ENCODE measurements around the gene GTF3C2.
"Not testable (repeated sequence)": the region's sequence is repeated elsewhere in the genome, so short reads cannot be mapped to it uniquely, and the experiment has no call there.

The GTF3C2 gene

DNA sequence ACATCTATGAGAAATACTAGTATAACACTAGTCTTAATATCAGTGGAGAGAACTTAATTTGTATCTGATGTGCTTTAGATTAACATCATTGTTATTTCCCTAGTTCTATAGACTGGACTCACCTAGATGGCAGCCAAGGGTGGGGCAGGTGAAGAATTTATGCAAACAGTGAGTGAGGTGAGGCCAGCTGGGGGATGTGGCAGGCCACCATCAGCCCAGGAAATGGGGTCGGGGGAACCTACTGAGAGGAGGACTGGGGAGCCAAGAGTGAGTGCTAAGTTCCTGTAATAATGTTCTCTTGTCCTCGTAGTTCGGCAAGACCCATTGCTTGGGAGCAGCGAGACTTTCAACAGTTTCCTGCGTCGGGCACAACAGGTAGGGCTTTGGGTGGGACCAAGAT lies 16.4 kb upstream of the GTF3C2 start:
- DNase-seq, result no peak

DNA sequence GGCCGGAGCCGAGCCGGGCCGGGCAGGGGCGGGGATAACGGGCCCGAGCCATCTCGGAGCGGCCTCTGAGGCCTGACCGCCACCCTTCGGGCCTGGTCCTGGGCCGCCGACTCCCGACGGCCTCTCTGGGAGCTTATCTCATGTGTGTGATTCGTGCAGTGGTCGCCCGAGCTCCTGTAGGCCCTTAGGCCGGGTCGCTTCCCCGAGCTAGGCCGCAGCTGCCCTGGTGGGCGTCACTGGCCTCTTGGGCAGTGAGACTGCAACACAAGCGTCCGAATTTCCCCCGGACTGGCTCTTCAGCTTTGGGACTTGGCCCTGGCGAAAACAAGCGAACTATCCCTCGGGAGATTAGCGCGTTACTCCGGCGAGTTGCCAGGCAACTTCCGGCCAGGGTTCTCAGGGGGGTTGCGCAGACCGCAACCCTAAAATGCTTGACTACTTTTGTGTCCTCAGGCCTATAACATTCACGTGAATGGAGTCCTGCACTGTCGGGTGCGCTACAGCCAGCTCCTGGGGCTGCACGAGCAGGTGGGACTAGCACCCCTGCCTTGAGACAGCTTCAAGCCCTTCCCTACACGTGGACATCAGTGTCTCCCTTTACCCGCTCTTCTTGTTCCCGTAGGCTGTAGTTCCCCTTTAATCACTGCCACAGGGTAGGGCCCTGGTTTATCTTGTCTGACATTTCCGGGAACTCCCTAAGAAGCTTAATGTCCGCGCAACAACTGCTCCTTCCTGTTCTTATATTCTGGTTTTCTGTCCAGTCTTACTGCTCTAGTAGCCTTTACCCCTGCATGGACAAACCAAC lies 14.5 kb upstream of the GTF3C2 start:
- DNase-seq, result peak; percentile 51

DNA sequence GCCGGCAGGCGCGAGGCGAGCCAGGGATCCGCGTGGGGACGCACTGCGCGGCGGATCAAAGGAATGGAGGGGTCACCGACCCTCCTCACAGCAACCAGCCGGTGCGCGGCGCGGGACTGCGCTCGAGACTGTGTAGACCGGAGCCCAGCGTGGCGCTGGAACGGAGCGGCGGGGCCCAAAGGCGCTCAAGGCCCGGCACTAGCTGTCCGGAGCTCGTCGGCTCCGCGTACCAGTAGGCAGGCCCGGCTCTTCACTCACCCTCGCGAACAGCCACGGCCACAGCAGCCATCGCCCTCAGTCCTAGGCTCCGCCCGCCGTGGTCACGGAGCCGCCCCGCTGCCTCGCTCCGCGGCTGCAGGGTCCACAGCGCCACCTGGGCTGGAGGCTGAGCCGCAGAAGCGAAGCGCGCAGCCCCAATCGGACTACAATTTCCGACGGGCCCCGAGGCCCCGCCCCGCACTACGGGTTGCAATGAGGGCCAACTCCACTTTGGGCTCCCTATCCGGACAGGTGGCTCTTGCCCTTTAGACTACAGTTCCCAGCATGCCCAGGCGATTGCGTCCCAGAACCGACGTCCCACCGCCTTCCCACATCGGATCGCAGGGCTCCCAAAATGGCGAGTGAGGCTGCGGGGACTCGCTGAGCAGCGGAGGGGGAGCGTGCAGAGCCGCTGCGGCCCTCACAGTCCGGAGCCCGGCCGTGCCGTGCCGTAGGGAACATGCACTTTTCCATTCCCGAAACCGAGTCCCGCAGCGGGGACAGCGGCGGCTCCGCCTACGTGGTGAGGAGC lies 13.7 kb upstream of the GTF3C2 start, which contains the start of the genes EIF2B4 and SNX17:
EIF2B4 (minus strand) TSS at position 313 of the 790 bp plus-strand sequence; CDS start at position 289, 24 bp downstream.
SNX17 (plus strand) TSS at position 591 of the 790 bp plus-strand sequence; CDS start at position 719, 128 bp downstream.
- DNase-seq, result peak; percentile 100

DNA sequence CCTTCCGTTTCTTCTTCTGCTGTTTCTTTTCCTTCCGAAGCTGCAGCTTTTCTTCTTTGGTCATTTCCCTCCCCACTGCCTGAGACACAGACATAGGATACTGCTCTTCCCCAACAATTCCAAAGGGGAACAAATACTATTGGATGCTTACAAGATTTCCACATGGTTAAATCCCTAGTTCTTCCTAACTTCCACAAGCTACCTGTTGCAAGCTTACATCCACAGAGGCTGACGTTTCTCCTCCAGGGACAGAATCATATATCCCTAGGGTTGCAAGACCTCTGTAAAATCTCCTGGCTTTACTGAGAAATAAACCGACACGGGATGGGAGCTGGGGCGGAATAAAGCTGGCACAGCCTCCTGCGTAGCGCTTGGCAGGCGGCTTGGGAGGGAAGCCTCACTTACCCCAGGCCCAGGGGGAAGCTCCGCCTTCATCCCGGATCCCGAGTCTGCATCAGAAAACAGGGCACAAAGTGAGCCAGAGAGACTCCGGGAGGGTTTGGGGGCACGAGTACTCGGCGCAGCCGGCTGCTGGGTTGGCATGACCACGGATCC lies 13.0 kb upstream of the GTF3C2 start:
- DNase-seq, result no peak

DNA sequence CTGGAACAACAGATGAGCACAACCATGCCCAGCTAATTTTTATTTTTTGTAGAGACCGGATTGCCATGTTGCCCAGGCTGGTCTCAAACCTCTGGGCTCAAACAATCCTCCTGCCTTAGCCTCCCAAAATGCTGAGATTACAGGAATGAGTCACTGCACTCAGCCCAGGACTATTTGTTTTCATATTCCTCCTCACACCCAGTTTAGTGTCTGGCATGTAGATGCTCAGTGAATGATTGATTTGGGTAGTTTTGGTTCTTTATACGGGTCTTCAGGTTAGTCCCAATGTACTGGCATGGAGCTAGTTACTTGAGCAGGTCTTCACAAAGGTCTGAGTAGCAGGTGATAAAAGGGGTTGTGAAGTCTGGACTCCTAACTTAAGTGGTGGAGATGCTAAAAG lies 7.4 kb upstream of the GTF3C2 start:
- no peak for DNase-seq

DNA sequence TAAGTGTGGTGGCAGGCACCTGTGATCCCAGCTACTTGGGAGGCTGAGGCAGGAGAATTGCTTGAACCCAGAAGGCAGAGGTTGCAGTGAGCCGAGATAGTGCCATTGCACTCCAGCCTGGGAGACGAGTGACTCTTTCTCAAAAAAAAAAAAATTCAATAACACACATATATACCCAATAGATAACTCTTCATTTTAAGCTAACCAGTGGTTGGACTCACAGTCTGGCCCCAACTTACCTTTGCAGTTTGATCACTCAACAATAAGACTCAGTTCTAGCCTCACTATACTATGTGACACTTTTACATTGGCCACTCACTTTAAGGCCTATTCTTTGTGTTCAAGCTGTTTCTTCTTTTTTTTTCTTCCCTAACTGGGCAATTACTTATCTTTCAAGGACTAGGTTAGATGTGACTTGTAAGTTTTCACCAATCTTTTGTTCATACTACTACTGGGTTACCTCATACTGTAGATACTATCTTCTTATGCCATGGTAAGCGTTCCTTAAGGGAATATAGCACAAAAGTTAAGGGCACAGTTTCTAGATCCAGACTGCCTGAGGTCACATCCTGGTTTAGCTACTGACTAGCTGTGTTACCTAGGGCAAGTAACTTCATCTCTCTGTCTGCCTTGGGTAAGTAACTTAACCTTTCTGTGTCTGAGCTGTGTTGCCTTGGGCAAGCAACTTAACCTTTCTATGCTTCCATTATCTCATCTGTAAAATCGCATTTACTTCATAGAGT lies 6.3 kb upstream of the GTF3C2 start:
- DNase-seq, result no peak

DNA sequence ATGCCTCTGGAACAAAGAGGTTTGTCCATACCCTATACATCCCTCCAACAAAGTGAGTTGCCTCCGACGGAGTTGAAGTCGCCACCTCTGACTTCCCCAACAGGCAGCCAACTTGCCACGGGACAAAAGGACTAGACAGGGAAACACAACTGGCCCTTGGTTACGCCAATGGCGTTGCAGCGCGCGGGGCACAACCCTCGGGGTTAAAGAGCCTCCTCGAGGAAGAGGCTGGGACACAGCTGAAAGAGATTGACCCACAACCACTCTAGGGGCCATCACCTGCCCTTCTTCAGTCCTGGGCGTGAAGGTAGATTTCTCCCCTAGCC lies 545 bp downstream of the GTF3C2 start:
- DNase-seq, result no peak

DNA sequence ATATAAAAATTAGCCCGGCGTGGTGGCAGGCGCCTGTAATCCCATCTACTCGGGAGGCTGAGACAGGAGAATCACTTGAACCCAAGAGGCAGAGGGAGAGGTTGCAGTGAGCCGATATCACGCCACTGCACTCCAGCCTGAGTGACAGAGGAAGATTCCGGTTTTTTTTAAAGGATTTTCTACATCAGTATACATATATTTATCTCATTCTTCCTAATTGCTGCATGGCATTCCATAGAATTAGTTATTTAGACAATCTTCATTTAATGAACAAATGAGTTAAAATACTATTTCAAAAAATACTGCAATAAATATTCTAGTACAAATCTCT lies 2.0 kb downstream of the GTF3C2 start:
- no peak for DNase-seq

DNA sequence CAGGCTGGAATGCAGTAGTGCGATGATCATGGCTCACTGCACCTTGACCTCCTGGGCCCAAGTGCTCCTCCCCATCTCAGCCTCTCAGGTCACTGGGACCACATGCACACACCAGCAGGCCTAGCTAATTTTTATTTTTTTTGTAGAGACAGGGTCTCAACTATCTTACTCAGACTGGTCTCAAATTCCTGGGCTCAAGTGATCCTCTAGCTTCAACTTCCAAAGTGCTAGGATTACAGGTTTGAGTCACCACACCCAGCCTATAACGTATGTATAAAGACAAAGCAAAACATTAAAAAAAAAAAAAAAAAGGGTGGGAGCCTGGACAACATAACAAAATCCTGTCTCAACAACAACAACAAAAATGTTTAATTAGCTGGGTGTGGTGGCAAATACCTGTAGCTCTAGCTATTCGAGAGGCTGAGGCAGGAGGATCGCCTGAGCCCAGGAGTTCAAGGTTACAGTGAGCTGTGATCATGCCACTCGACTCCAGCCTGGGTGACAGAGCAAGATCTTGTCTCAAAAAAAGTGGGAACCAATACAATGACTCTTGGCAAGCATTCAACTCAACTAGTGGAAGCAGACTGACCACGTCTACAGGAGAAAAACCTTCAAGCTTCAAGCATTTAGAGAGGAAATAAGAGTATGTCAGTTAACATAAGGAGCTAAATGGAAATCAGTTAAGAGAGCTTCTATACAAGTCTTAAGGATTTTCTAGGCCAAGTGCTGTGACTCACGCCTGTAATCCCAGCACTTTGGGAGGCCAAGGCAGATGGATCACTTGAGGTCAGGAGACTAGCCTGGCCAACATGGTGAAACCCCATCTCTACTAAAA lies 2.6 kb downstream of the GTF3C2 start:
- DNase-seq, result no peak

DNA sequence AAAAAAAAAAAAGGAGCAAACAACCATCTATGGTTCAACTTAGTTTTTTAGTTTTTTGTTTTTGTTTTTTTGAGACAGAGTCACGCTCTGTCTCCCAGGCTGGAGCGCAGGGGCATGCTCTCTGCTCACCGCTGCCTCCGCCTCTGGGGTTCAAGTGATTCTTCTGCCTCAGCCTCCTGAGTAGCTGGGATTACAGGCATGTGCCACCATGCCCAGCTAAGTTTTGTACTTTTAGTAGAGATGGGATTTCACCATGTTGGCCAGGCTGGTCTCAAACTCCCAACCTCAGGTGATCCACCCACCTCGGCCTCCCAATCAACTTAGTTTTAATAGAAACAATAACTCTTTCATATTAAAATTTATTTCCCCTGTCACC lies 3.2 kb downstream of the GTF3C2 start:
- not testable (repeated sequence) for DNase-seq

DNA sequence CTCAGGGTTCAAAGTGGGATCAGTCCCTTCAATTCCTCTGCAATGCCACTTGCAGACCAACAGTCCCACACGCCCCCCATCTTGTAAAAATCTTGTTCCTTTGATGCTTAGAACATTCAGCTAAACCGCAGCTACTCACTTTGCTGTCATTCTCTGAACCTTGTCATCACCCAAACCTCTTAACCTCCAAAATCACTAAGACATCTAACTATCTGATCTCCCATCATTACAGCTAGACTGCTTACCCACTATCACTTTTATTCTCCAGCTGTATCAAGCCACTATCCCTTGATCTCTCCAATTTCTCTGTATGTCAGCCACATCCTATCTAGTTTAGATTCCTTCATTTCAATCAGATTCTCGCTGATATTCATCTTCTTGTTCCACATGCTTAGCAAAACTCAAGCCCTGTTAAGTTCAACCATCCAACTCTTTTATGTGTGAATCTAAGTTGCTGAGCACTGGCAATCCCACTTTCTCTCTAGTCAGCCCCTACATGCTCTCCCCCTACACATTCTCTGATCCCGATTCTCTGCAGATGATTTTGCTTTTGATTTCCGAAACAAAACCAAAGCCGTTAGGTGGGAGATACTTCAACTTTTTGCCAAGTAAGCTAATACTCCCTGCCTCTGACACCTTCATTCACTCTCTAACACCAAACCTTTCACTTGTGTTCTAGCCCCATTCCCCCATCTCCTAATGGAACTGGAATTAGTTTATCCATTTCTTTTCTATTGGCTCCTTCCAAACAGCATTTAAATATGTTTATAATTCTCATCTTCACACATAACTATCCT lies 4.6 kb downstream of the GTF3C2 start:
- peak; percentile 31 for DNase-seq

DNA sequence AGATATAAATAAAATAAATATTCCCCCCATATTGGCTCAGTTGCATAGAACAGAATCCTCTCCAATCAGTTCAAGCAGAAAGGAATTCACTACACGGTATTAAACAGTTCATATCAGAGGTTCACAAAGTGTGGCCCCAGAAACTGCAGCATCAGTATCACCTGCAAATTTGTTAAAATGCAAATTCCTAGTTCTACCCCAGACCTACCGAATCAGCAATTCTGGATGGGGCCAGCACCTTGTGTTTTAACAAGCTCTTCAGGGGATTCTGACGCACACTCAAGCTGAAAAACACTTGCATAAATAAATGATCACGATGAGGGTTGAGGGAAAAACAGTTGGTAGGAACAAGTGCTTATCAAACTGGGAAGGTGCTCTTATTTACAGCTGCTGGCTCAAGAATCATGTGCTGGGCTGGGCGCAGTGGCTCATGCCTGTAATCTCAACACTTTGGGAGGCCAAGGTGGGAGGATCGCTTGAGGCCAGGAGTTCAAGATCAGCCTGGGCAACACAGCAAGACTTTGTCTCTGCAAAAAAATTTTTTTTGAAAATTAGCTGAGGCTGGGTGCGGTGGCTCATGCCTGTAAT lies 6.4 kb downstream of the GTF3C2 start:
- DNase-seq, result no peak

DNA sequence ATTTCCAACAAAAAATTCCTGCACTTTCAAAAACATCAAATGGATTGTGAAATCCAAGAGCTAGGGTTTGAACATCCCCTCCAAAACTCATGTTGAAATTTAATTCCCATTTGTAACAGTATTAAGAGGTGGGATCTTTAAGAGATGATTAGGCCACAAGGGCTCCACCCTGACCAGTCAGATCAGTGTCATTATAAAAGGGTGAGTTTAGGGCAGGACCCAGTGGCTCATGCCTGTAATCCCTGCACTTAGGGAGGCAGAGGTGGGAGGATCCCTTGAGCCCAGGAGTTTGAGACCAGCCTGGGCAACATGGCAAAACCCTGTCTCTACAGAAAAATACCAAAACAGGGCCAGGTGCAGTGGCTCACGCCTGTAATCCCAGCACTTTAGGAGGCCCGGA lies 8.9 kb downstream of the GTF3C2 start:
- DNase-seq, result no peak

DNA sequence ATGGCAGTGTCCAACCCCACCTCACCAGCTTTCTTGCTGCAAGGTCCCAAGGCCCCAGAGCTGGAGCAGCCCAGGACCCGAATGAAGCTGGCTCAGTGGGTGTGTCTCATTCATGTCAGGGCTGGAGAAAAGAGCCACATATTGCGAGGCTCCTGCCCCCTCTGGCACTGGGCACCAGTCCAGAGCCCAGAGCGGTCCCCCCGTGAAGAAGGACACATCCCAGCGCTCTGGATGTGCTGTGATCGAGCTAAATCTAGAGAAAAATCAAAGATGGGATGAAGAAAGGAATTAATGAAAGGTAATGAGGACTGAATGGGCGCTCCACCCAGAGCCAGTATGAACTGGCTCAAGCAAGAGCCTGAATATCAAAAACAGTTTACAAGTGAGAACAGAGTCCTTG lies 20.4 kb downstream of the GTF3C2 start:
- no peak for DNase-seq

DNA sequence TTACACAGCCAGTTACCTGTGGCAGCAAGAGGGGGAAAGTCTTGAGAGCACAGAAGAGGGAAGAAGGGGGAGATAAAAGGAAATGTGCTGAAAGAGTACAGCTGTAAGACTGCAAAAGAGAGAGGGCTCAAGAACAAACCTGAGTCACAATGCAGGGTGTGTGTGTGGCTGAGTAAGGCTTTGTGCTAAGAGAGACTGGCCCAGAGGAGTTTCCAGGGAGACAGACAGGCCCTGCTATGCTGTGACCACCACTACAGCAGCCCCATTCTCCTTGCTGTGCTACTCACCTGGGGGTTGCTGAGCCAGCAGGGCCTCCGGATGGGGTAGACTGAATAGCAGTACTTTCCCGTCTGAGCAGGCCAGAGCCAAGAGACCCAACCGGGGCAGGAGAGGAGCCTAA lies 21.3 kb downstream of the GTF3C2 start:
- no peak for DNase-seq

DNA sequence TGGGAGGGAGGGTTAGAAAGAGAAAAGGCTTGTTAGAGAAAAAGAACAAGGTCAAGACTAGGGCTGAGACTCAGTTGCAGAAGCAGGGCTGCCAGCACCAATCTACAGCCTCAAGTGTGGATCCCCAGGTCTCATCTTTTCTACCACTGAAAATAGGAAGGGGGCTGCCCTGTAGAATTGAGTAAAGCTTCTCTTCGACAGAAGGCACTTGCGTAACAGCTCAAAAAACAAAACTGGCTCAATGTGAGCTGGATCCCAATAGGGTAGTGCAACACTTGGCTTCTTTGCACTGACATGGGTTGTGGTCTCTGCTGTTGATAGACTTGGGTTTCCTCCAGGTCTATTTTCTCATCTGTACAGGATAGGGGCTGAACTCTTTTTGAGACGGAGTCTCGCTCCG lies 31.8 kb downstream of the GTF3C2 start:
- no peak for DNase-seq

DNA sequence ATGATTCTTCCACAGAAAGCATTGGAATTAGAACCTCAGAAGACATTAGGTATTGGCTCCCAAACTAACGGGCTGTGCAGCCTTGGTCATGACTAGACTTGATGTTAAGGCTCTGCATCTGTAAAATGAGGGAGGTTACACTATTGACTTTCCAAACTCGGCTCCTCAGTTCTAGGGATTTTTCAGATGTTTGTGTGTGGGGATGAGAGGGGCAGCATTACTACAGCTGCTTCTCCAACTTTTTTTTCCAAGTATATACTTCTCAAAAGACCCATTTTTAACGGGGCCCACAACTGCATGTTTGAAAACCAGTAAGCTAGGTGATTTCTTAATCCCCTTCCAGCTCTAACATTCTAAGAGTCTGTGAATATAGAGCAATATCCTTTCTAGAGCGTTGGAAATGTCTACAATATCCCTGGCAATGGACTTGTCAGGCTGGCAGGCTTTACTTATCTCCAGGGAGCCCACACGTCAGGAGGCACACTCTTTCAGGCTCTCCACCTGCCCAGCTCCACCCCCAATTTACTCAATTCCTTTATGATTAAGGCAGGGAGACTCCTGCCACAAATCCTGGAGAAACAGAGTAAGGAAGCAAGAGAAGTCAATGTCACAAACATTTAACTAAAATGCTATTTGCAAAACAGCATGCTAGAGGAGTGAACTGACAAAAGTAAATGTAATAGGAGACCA lies 32.8 kb downstream of the GTF3C2 start:
- DNase-seq, result no peak

DNA sequence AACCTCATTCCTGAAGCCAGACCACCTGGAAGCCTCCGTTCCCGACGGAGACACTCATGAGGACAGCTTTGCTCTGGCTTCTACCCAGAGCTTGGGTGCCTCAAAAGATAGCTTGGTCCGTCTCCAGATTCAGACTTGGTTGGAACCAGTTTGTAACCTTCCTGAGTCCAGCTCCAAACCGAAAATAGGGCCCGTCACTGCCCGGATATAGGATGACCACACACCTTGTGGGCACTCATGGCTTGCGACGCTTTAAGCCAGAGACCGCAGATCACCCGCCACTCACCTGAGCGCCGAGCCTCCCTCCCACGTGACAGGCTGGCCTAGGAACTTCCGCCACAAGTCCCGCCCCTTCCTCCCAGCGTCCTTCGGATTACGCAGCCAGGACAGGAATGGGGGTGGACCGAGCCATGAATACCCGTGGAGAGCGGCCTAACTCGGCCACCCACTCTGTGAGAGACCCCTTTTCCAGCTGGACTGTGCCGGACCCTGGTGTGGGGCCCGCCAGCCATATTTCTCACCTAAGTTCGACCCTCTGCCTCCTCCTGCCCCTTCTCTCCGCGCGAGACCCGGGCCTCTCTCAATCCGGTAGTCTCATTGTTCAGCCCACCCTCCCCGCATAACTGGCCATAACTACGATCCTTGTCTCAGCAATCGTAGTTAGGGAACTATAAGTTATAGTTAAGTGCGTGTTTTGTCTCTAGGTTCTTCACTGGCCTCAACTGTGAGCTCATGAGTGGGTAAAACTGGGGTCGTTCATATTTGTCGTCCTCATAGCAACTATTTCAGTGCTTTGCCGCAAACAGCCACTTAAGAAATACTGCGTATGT lies 33.6 kb downstream of the GTF3C2 start, which contains the start of gene MPV17:
MPV17 (minus strand) TSS at position 332 of the 830 bp plus-strand sequence. CDS start 580 bp downstream, outside the sequence.
- DNase-seq, result peak; percentile 89

DNA sequence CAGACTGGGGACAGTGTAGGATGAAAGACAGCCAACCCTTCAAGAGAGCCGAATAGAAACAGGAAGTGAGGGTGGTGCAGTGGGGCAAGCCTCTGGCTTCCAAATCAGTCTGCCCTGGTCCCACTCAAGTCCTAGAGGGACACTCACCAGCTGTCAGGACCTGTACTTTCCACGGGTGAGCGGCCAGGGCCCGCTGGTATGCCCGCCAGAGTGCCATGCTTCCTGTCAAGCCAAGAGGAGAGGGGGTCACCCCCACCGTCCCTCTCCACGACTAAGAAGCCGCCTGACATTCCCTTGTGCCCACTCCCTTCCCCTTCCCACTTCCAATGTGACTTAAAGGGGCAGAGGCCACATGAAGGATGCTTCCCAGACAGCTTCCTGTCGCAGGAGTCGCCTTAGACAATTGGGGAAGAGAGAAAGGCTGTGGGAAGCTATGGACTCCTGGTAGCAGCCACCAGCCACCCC lies 34.2 kb downstream of the GTF3C2 start:
- peak; percentile 14 for DNase-seq
